Fibroblast of lung (primary cell): Measurements from ENCODE around the gene ITPA. TPM values are rescaled to one million over a fixed set of nuclear protein-coding genes. Genes with fewer than 3 reads are reported as not detected.
"Not testable (repeated sequence)": the region's sequence is repeated elsewhere in the genome, so short reads cannot be mapped to it uniquely, and the experiment has no call there.

Experiments
- DNase-seq, 2 donors: peaks; one replicate each; pipeline versions ENCODE4 v3.0.0 to v3.0.0-alpha.2; 2010; ENCODE audit warnings: low read depth in 2 of 2
- H2AFZ ChIP-seq: 2 replicates; pipeline ENCODE4 v1.5.1; 2012; ENCODE audit warnings: low read length, control low read depth, inconsistent platforms
- H3K27ac ChIP-seq: 2 replicates; pipeline ENCODE4 v1.5.1; 2011; ENCODE audit warnings: low read length, control low read depth; ENCODE audit not compliant: insufficient read depth
- H3K27me3 ChIP-seq: 2 replicates; pipeline ENCODE4 v1.5.1; 2011; ENCODE audit warnings: mild to moderate bottlenecking, low read length; ENCODE audit not compliant: control insufficient read depth, insufficient read depth
- H3K36me3 ChIP-seq: 2 replicates; pipeline ENCODE4 v1.5.1; 2011; ENCODE audit warnings: low read length; ENCODE audit not compliant: control insufficient read depth, insufficient read depth
- H3K4me1 ChIP-seq: 2 replicates; pipeline ENCODE4 v1.5.1; 2011; ENCODE audit warnings: low read length; ENCODE audit not compliant: control insufficient read depth, insufficient read depth; ENCODE audit errors: extremely low read depth
- H3K4me2 ChIP-seq: 2 replicates; pipeline ENCODE4 v1.5.1; 2011; ENCODE audit warnings: low read length, control low read depth; ENCODE audit not compliant: insufficient read depth; ENCODE audit errors: extremely low read depth
- H3K4me3 ChIP-seq, 4 experiments: fragments of 200-600 bp in 1 of 4; sonication (generic) in 1 of 4; replicated peaks in 1 of 4; 2 replicates each; pipeline ENCODE4 v1.5.1; 2011 to 2016; ENCODE audit warnings: low read length in 4 of 4, low read depth in 3 of 4, mild to moderate bottlenecking in 3 of 4, control low read depth in 2 of 4, inconsistent platforms in 1 of 4, mixed read lengths in 1 of 4; ENCODE audit not compliant: insufficient read depth in 1 of 4; ENCODE audit errors: control extremely low read depth in 1 of 4
- H3K79me2 ChIP-seq: 2 replicates; pipeline ENCODE4 v1.5.1; 2012; ENCODE audit warnings: mild to moderate bottlenecking, low read length, inconsistent platforms; ENCODE audit not compliant: control insufficient read depth, insufficient read depth
- H3K9ac ChIP-seq: 2 replicates; pipeline ENCODE4 v1.5.1; 2011; ENCODE audit warnings: mild to moderate bottlenecking, low read length, control low read depth; ENCODE audit not compliant: insufficient read depth
- H3K9me3 ChIP-seq: 2 replicates; pipeline ENCODE4 v1.5.1; 2012; ENCODE audit warnings: low read depth, low read length; ENCODE audit not compliant: control insufficient read depth, insufficient read depth
- H4K20me1 ChIP-seq: 2 replicates; pipeline ENCODE4 v1.5.1; 2011; ENCODE audit warnings: low read length; ENCODE audit not compliant: control insufficient read depth, insufficient read depth; ENCODE audit errors: extremely low read depth
- EZH2 ChIP-seq: IDR thresholded peaks from 2 replicates; pipeline ENCODE4 v1.5.1; 2012; ENCODE audit warnings: low read length, control low read depth, mild to moderate bottlenecking; ENCODE audit errors: missing control alignments
- polyA plus RNA-seq, 2 donors: library from polyadenylated mRNA; depleted of rRNA in 1 of 2; stranded (reverse) in 1 of 2; unstranded in 1 of 2; fragments of >200 nt; gene quantifications; 2 replicates each; pipeline ENCODE4 v1.2.1, GENCODE V29; 2011 to 2012; ENCODE audit warnings: missing spikeins in 1 of 2
- total RNA-seq: library from RNA; depleted of rRNA; stranded (reverse); fragments of >200 nt; gene quantifications from 2 replicates; pipeline ENCODE4 v1.2.1, GENCODE V29; 2014
- TF ChIP-seq, protein P1 (sequence below), 2 donors: IDR thresholded peaks in 1 of 2; conservative IDR thresholded peaks in 1 of 2; 1 replicate in 1 of 2; 2 replicates in 1 of 2; pipeline ENCODE4 v1.5.1; 2011 to 2012; ENCODE audit warnings: low read length in 2 of 2, control low read depth in 1 of 2, inconsistent platforms in 1 of 2, low read depth in 1 of 2, mild to moderate bottlenecking in 1 of 2

The ITPA gene
- total and polyA plus RNA-seq, 2 donors (not counting 1 experiment from before 2014, with no cell fraction given), result 21.3 to 32.2 TPM

DNA sequence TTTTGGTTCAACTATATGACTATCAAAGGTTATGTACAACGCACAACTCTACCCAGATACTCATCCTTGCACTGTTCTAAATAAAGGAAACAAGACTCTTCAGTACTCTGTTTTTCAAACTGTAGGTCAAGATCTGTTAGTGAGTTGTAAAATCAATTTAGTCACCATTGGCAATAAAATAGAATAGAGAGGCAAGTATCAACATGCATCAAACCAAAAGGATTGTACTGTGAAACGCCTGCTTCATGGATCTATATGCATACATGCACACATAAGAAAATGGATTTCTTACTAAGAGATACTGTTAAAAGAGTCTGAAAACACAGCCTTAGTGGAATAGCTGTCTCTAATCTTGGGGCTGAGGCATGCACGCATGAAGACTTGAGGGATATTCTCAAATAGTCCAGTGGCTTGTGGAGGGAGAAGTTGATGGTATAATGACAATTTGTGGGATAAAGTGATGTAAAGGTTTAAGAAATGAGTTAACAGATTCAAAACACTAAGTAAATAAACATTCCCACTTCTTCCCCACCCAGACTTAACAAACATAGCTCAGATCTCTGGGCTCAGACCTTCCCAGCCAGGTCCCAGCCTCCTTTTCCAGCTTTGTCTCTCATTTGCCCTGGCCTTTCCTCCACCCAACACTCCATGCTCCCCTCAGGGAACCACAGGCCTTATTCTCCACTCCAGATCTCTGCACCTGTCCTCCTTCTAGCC lies 25.2 kb upstream of the ITPA start:
- Histone ChIP-seq H3K79me2 (no peaks in the 10 kb centered on the region), H3K27ac (no peak overlapping the region), H3K9ac (no peak overlapping the region), H3K4me2 (no peak overlapping the region), H3K4me1 (no peaks in the 10 kb centered on the region), H3K36me3 (no peaks in the 10 kb centered on the region), H3K4me3 (no peak overlapping the region), H2AFZ (no peak overlapping the region), H3K27me3 (no peaks in the 10 kb centered on the region), H4K20me1 (no peaks in the 10 kb centered on the region), H3K9me3 (no peaks in the 10 kb centered on the region)
- TF ChIP-seq, protein P1, sequence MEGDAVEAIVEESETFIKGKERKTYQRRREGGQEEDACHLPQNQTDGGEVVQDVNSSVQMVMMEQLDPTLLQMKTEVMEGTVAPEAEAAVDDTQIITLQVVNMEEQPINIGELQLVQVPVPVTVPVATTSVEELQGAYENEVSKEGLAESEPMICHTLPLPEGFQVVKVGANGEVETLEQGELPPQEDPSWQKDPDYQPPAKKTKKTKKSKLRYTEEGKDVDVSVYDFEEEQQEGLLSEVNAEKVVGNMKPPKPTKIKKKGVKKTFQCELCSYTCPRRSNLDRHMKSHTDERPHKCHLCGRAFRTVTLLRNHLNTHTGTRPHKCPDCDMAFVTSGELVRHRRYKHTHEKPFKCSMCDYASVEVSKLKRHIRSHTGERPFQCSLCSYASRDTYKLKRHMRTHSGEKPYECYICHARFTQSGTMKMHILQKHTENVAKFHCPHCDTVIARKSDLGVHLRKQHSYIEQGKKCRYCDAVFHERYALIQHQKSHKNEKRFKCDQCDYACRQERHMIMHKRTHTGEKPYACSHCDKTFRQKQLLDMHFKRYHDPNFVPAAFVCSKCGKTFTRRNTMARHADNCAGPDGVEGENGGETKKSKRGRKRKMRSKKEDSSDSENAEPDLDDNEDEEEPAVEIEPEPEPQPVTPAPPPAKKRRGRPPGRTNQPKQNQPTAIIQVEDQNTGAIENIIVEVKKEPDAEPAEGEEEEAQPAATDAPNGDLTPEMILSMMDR (conservative IDR thresholded peaks at IDR 0.05 in 1 of 2, IDR thresholded peaks at IDR 0.05 in 1 of 2; ENCODE audit: low read depth in 1 of 2, low read length in 2 of 2), result no peak
- no peak for TF ChIP-seq EZH2
- DNase-seq, result no peak

DNA sequence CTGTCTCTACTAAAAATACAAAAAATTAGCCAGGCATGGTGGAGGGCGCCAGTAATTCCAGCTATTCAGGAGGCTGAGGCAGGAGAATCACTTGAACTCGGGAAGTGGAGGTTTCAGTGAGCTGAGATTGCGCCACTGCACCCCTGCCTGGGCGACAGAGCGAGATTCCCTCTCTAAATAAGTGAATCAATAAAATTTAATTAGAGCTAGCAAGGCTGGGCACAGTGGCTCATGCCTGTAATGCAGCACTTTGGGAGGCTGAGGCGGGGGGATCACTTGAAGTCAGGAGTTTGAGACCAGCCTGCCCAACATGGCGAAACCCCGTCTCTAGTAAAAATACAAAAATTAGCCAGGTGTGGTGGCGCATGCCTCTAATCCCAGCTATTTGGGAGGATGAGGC lies 21.4 kb upstream of the ITPA start:
- not testable (repeated sequence) for H3K4me2 ChIP-seq, H3K4me3 ChIP-seq, H3K9me3 ChIP-seq, H3K27ac ChIP-seq, H3K4me1 ChIP-seq, DNase-seq, H3K27me3 ChIP-seq, H3K79me2 ChIP-seq, H3K9ac ChIP-seq, H4K20me1 ChIP-seq, H2AFZ ChIP-seq
- peaks cover 16% of the 10 kb centered on the region for H3K36me3 ChIP-seq

DNA sequence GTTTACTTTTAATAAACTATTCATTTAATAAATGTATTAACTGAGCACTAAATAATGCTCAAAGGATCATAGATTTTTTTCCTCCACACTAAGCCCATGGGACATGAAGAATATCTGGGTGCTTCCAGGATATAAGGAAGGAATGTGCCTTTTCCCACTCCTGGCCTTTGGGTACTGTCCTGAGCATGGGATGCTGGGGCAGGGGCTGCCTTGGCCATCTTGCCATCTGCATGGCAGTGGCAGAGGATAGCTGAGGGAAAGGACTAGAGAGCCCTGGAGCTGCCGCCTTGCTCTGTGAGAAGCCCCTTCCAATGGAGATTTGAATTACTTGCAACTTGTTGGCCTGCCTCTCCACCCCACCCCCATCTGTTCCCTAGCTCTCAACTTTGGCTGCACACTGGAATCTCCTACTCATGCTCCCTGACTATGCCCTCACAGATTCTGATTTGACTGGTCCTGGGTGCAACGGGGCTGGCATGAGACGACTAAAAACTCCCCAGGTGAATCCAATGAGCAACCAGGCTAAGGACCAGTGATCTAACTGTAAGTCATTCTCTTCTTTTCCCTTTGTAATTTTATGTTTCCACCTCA lies 20.4 kb upstream of the ITPA start:
- Histone ChIP-seq H4K20me1 (no peaks in the 10 kb centered on the region), H3K27ac (no peak overlapping the region), H3K36me3 (peaks cover 19% of the 10 kb centered on the region), H3K9ac (no peak overlapping the region), H3K4me1 (no peaks in the 10 kb centered on the region), H3K27me3 (no peaks in the 10 kb centered on the region), H3K9me3 (no peaks in the 10 kb centered on the region), H3K4me3 (no peak overlapping the region), H3K79me2 (no peaks in the 10 kb centered on the region), H2AFZ (no peak overlapping the region), H3K4me2 (no peak overlapping the region)
- TF ChIP-seq EZH2, result no peak
- TF ChIP-seq, protein P1 (conservative IDR thresholded peaks at IDR 0.05 in 1 of 2, IDR thresholded peaks at IDR 0.05 in 1 of 2; ENCODE audit: low read depth in 1 of 2, low read length in 2 of 2), result no peak
- DNase-seq, result no peak
